Gastrocnemius medialis (tissue), 4 donors: Measurements from ENCODE around the gene CYP19A1.

Experiments
- CTCF ChIP-seq, 5 experiments: fragments of 450-650 bp in 3 of 5; fragments of 200-600 bp in 2 of 5; sonication (generic) in 2 of 5; IDR thresholded peaks in 4 of 5; conservative IDR thresholded peaks in 1 of 5; 1 replicate in 4 of 5; 2 replicates in 1 of 5; pipeline ENCODE4 v1.5.1; 2016 to 2019; ENCODE audit warnings: antibody characterized with exemption in 5 of 5, mild to moderate bottlenecking in 3 of 5, moderate library complexity in 3 of 5
- POLR2A ChIP-seq, 2 donors: fragments of 450-650 bp; IDR thresholded peaks; one replicate each; pipeline ENCODE4 v1.6.1; 2017; ENCODE audit warnings: antibody characterized with exemption in 2 of 2, mild to moderate bottlenecking in 2 of 2, moderate library complexity in 2 of 2

- TF ChIP-seq POLR2A (IDR thresholded peaks at IDR 0.05) = no peak
- no peak for TF ChIP-seq CTCF (IDR thresholded peaks at IDR 0.05 in 4 of 5, conservative IDR thresholded peaks at IDR 0.05 in 1 of 5)
Measured at GRCh38 chr15:51185213-51186159, 152.9 kb downstream of the CYP19A1 start.
